GM19467 (cell line): Measurements from ENCODE around the gene CDV3.

Experiments used
- ATAC-seq: cut with Tn5 transposase; IDR thresholded peaks from one replicate; pipeline ENCODE4 v1.9.1; 2021; ENCODE audit warnings: mild to moderate bottlenecking, moderate library complexity; ENCODE audit not compliant: unreplicated experiment

The CDV3 gene

DNA sequence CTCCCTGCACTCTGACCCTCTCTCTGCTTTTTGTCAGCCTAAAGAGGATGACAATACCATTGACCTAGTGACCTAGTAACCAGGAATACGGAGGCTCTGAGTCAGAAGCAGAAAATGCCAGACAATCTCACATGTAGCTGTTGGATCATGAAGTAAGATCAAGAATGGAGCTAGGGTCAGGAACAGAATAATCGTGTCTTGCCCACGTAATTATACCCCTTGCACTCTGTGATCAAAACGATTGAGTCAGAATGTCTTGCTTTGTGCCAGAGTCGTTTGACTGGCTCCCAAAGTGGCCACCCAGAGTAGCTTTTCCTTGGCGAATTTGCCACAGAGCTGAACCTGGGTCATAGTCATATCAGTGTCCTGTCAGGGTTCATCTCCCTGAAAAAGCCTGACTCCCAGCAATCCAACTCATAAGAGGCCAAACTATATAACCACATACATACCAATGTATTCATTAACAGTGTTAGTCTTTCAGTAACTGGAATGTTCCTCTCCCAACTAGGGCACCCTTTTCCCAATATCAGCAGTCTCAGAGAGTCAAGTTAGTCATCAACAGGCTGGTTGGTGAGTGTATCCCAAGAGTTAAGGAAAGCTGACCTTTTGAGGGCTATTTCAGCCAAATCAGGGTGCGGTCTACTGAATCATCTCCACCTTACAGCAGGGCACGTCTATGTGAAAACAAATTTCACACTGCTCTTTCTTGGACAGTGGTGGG is 5.0 kb upstream of the CDV3 start:
- no peak for ATAC-seq

DNA sequence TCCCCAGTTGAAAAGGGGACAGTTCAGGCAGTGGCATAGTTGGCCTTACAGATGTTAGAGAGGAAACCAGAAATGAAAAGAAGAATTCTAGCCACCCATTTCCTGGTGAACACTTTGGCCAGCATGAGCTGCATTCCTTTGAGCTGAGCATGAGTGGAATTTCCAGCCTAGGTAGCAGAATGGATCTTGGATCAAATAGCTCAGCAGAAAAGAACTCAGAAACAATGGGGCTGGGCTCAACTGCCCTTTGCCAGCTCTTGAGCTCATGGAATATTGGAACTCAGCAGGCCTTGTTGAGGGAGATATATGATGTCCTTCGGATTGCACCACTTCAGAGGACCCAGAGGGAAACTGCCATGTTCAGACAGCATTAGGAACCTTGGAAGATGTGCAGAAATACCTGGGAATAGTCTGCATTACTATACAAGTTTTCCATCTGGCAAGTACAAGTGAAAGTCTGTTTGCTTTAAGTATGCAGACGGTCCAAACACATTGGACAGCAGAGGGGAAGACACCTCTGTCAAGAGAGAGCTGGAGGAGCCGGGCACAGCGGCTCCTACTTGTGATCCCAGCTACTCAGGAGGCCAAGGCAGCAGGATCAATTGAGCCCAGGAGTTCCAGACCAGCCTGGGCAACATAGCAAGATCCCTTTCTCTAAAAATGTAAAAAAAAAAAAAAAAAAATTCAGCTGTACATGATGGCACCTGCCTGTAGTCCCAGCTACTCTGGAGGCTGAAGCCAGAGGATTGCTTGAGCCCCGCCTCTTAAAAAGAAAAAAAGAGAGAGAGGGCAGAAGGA is 3.1 kb upstream of the CDV3 start:
- no peak for ATAC-seq

DNA sequence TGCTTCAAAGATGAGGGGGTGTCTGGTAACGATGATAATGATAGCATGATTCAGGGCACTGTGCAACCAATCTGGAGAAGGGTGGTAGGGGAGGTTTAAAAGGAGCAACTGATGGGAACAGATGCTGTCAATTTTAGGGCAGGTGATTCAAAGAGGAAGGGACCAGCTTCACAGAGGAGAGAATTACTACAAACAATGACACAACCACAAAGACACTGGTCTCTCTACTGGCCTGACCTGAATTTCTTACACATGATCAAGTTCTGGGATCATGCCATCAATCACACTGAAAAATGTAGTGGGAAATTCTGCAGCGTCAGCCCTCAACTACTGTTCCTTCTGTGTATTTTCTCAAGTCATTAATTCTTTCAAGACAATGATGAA is 2.6 kb upstream of the CDV3 start:
- no peak for ATAC-seq

DNA sequence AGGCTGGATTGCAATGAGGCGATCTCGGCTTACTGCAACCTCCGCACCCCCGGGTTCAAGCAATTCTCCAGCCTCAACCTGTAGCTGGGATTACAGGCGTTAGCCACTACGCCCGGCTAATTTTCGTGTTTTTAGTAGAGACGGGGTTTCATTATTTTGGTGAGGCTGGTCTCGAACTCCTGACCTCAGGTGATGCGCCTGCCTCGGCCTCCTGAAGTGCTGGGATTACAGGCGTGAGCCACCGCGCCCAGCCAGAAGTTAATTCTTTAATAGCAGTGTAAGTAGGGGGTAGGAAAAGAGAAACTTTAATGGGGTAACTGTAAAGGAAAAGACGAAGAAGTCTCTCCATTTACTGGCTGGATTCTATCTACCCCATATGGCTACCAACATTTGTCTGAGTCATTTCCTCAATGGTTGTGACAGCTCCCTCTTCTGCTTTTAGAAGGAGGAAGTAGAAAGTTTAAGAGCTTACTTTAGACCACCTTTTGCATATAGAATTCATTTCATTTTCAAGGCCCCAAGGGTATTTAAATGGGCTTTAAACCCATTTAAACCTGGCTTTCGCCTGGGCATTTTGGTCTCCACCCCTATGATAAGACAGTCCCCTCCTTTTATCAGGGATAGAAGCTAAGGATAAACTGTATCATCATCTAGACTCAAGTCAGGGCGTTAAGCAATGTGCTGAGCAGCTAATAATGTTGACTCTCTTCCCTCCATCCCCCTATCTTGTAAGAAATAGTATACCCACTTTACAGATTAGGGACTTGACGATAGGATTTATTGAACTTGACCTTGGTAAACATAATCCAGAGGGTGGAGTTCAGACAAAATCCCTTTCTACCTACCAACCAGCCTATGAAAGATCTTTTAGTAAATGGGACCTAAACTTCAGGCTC is 1.1 kb upstream of the CDV3 start:
- ATAC-seq: no peak

DNA sequence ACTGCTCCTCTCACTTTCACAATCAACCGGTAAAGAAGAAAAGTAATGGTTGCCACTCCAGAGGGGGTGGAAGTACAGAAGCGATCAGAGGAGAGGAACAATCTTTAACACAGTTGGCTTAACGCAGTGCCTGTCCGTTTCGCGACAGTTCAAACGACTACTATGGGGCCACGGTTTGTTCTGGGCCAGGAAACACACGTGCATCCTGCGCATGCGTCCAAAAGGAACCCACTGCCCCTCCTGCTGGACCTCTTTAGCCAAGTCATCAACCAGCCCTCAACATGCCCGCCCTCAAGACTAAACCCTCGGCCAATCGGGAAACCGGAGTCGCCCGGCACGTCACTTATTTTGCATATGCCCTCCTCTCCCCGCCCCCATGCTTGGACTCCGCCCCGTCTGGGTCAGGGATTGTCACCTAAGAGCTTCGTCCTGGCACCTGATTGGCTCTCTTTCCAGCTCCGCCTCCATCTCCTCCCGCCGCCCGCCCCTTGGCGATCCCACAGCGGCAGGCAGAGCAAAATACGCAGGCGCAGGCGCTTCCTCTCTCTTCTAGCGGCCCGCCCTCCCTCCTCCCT is 345 bp upstream of the CDV3 start:
- ATAC-seq: peak; percentile 75

DNA sequence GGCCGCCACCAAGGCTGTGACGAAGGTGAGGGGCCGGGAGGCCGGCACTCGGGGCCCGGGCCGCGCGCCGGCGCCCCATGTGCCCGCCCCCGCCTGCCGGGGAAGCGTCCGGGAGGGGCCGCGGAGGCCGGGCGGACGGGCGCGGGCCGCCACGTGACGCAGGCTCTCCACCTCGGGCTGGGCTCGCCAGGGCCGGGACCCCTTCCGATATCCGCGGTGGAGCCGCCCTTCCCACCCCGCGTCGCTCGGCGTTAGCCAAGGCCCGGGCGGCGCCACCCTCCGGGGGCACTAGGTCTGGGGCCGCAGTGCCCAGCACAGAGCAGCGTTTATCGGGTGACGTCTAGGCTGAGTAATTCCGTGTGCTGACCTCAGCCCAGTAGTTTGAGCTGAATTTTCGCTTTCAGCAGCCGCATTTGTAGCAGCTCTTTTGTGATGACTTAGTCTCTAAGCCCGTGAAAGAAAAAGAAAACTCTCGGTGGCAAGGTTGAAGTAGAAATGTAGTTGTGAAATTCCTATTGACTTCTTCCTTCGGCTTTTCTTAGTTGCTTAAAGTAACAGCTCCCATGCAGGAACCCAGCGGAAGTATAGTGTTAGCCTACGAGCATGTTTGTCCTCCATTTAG is 885 bp downstream of the CDV3 start:
- peak; percentile 27 for ATAC-seq

DNA sequence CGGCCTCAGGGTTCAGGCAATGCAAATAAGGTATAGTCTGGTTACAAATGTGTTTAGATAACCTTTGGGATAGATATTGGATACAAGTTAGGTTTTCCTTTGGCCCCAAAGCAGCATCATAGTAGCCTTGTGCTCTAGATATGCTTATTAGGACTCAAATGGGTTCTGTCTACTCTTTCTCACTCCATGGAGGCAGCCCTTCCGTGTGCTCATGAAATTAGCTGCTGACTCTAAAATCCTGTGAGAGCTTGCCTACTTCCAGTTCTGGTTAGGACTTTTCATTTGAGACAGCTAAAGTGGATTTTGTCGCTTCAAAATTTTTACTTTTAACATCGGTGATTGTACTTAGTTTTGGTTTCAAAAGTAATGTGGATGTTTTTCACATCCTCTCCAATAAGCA is 1.6 kb downstream of the CDV3 start:
- ATAC-seq: no peak

DNA sequence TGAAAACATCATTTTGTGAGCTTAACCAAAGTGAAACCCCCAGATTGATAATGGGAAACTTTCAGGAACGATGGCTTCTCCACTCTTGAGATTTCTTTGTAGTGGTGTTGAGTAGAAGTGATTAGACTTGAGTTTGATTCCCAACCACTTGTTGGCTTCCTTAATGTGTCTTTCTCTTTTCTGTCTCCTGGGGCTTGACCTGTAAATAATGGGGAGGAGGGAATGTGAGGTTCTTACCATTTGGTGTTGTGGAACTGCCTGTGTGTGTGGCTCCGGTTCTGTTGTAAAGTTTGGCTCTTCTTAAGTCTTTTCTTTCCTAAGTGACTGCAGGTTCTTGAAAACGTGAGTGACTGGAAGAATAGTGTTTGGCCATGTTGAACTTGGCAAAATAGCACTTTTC is 2.7 kb downstream of the CDV3 start:
- no peak for ATAC-seq

DNA sequence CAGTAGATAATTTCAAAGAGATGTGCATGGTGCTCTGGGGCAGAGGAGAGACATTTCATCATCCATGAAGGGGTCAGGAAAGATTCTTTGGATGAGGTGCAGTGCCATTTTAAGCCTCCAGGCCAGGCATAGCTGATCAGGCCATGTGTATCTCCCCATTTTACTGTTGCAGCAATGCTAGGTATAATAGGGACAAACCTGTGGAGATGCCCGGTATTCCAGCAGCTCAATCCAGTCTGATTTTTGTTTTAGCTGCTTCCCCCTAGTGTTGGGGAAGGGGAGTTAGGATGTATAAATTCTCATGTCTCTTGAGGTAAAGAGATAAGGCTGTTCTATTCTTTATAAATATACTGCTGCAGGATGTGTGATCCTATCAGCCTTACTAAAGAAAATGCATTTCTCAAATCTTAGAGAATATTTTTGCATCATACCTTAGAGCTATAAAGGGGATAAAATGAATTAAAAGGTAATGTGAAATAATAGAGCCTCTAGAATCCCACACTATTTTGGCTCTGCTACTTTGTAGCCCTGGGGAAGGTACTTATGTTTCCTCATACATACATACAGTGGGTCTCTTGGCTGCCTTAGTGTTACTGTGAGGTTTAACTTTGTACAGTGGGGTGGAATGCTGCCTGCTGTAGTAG is 5.2 kb downstream of the CDV3 start:
- ATAC-seq: no peak

DNA sequence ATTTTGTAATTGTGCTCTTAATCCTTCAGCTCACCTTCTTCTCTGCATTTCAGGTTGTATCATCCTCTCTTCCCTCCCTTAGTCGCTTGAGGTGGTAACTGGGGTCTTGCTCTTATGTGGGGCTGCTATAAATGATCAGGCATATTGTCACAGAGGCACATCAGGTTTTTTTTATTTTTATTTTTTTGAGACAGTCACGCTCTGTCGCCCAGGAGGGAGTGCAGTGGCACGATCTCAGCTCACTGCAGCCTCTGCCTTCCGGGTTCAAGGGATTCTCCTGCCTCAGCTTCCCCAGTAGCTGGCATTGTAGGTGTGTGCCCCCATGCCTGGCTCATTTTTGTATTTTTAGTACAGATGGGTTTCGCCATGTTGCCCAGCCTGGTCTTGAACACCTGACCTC is 9.9 kb downstream of the CDV3 start:
- no peak for ATAC-seq

DNA sequence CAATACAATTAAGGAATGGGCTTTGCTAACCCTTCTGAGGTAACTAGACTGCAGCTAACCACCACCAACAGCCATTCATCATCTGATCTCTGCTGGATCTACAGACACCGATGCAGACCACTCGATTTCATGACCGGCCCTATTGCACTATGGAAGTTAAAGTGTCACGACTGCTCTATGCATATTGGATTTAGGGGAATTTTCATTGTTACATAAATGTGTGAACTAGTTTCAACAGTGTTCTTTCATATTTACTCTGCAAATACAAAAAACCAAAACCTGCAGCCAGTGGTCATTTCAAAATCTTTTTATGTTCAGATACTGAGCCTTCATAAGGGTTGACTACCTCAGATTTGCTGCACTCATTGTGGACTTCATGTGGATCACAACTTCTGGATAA is 14.5 kb downstream of the CDV3 start:
- no peak for ATAC-seq

DNA sequence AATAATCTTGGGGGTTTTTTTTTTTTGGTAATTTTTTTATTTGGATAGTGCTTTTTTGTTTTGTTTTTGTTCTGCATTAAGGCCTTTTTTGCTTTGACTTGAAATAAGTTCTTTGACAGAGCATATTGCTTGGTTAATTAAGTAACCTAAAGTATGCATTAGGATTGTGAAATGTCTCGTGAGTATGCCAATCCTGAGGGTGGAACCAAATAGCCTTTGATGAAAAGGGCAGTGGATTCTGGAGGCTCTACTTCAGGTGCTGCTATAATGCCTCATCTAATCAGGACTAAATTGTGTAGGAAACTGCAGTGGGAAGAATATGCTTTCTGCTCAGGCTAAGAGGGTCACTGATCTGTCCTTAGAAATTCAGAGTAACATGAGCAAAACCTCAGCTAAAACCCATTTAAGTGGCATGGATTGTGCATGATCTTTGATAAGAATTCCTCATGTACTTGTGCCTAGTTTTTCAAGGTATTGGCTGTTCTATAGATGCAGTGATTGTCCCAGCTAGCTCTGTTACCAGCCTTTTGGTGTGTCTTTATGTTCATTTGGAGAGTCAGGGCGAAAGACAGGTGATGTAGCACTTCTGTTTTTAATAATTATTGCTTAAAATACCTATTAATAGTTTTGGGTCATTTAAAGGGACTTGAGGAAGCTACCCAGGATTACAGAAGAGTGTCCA is 15.4 kb downstream of the CDV3 start:
- ATAC-seq: no peak

DNA sequence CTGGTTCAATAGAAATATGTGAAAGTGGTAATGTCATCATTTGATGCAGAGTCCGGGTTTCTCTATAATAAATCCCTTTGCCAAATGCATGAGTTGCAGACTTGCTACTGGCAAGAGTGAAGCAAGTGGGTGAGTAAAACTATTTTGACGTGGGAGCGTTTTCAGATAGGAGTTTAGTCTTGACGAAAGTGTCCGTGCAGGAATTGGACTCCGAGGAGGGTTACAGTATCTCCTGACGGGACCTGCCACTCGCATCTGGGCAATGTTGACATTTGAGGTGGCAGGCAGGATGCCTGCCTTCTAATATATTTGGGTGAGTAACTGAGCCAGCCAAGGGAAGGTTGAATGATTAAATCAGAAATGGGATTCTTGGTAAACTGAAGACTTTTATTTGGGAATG is 16.0 kb downstream of the CDV3 start:
- ATAC-seq: no peak

DNA sequence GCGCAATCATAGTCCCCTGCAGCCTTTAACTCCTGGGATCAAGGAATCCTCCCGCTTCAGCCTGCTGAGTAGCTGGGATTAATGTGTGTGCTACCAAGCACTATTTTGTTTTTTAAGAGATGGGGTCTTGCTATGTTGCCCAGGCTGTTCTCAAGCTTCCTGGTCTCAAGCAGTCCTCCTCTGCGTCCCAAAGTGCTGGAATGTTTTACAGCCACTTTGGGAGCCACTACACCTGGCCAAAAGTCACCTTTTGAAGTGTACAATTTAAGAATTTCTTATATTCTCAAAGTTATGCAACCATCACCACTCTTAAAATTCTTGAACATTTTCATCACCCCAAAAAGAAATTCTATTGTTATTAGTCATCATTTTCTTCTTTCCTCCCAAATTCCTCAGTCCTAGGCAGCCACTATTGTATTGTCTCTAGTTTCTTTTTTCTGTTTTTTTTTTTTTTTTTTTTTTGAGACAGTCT is 17.8 kb downstream of the CDV3 start:
- ATAC-seq: no peak

DNA sequence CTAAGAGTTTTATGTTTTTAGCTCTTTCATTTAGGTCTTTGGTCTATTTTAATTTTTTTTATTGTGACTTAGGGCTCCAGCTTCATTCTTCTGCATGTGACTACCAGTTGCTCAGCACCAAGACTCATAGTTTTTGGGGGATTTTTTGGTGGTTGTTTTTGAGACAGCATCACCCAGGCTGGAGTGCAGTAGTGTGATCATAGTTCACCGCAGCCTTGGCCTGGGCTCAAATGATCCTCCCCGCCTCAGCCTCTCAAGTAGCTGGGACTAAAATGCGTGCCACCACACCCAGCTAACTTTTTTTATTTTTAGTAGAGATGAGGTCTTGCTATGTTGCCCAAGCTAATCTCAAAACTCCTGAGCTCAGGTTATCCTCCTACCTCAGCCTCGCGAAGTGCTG is 19.4 kb downstream of the CDV3 start:
- no peak for ATAC-seq

DNA sequence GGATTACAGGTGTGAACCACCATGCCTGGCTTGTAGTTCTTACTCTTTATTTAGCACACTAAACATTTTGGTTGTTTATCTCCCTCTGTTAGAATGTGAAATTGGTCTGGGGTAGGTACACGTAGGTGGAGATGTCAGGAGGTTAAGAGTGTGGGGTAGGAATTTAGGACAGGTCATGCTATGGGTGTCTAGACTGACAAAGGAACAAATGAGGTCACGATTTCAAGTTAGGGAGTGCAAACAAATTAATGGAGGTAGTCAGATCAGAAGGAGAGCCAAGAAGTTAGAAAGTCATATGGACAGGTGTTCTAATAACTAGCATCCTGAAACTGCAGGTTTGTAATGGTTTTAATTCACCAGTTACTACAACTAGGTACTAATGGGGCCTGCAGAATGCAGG is 19.8 kb downstream of the CDV3 start:
- no peak for ATAC-seq

DNA sequence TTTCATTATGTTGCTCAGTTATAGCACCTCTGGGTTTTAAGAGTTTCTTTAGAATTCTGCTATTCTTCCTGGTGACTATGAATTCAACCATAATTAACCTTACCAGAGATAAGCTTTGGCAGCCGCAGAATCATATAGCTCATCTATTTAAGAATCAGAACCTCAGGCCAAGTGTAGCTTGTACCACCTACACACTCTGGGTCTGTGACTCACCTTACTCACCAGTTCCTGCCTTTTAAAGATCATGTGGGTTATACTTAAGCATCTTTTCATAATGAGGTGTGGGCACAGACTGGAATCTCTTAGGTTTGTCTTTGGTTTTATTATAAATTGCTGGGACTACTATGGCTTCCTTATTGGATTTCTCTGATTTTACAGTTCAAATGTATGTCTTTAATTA is 21.9 kb downstream of the CDV3 start:
- ATAC-seq: no peak

DNA sequence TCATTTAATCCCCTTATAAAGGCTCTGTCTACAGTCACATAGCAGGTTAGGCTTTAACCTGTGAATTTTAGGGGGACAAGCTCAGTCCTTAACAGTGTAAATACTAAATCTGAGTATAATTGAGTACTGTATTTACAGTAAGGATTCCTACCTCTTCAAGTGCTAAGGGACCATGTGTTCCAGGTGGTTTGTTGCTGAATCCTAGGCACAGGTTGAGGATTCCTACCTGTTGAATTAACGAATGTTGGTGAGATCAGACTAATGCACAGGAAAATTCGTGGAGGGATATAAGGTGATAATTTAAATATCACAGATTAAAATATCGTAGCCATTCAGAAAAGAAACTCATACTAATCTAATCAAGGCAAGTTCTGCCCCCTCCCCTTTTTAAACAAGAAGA is 24.9 kb downstream of the CDV3 start:
- no peak for ATAC-seq

DNA sequence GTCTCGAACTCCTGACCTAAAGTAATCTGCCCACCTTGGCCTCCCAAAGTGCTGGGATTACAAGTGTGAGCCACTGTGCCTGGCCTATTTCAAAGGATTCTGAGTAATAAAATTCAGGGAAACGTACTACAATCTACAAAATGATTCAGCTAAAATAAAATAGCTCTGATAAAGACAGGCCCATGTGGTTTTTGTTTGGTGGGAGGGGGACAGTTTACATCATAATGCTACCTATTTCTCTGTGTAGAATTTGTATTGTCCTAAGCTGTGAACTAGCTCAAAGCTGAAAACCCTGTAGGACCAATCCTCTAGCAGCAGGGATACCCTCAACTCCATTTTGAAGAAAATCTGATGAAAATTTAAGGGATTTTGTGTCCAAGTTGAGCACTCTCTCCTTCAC is 25.8 kb downstream of the CDV3 start:
- no peak for ATAC-seq
